Immature natural killer cell (primary cell): ENCODE measurements around the gene BACE2. TPM values are rescaled to one million over a fixed set of nuclear protein-coding genes. Genes with fewer than 3 reads are reported as not detected.

Source experiments
- DNase-seq, 3 donors: peaks; one replicate each; pipeline ENCODE4 v3.0.0; 2022; ENCODE audit warnings: mixed read lengths in 1 of 3
- H3K27ac Mint-ChIP-seq, 6 donors: one replicate each; pipeline ENCODE4 v1.8.0; 2020; ENCODE audit warnings: mixed read lengths in 6 of 6, mild to moderate bottlenecking in 5 of 6, inconsistent platforms in 4 of 6, moderate library complexity in 3 of 6
- H3K27me3 Mint-ChIP-seq, 3 donors: one replicate each; pipeline ENCODE4 v1.8.0; 2020 to 2021; ENCODE audit warnings: low read depth in 3 of 3, mild to moderate bottlenecking in 3 of 3, mixed read lengths in 3 of 3, moderate library complexity in 3 of 3, inconsistent platforms in 1 of 3
- H3K36me3 Mint-ChIP-seq, 3 donors: one replicate each; pipeline ENCODE4 v1.8.0; 2020; ENCODE audit warnings: mixed read lengths in 3 of 3, inconsistent platforms in 2 of 3, mild to moderate bottlenecking in 2 of 3
- H3K4me1 Mint-ChIP-seq, 2 donors: one replicate each; pipeline ENCODE4 v1.8.0; 2020; ENCODE audit warnings: inconsistent platforms in 2 of 2, mild to moderate bottlenecking in 2 of 2, mixed read lengths in 2 of 2, moderate library complexity in 1 of 2
- H3K4me3 Mint-ChIP-seq, 5 donors: one replicate each; pipeline ENCODE4 v1.8.0; 2020; ENCODE audit warnings: mild to moderate bottlenecking in 5 of 5, mixed read lengths in 5 of 5, inconsistent platforms in 3 of 5, moderate library complexity in 3 of 5
- H3K9me3 Mint-ChIP-seq, 6 donors: one replicate each; pipeline ENCODE4 v1.8.0; 2020; ENCODE audit warnings: mild to moderate bottlenecking in 6 of 6, mixed read lengths in 6 of 6, inconsistent platforms in 4 of 6, moderate library complexity in 3 of 6
- polyA plus RNA-seq, 3 donors: library from polyadenylated mRNA; unstranded; fragments of 300-500 nt; fragmentation: Illumina TruSeq; gene quantifications; one replicate each; pipeline ENCODE4 v1.2.3, GENCODE V29; 2021

The BACE2 gene
- polyA plus RNA-seq, 3 donors from 2014 or later = 0.82 to 2.1 TPM; not detected in 1

GRCh38 chr21:41317063-41317392, 149.1 kb downstream of the BACE2 start:
- Mint-ChIP-seq H3K9me3 (peaks cover 0 to 6% (median 0%) of the 10 kb centered on the region in 6 donors), H3K27me3 (peaks cover 6 to 20% (median 18%) of the 10 kb centered on the region in 3 donors), H3K4me3 (no peak overlapping the region), H3K36me3 (no peaks in the 10 kb centered on the region), H3K27ac (no peak overlapping the region), H3K4me1 (no peaks in the 10 kb centered on the region)
- no peak for DNase-seq

- Mint-ChIP-seq H3K4me3 (no peak overlapping the region), H3K4me1 (no peaks in the 10 kb centered on the region), H3K36me3 (no peaks in the 10 kb centered on the region), H3K27me3 (peaks cover 6 to 22% (median 18%) of the 10 kb centered on the region in 3 donors), H3K27ac (no peak overlapping the region), H3K9me3 (peaks cover 0 to 6% (median 0%) of the 10 kb centered on the region in 6 donors)
- no peak for DNase-seq
These were observed 149.5 kb downstream of the BACE2 start for GRCh38 chr21:41317458-41317857.

- peaks cover 0 to 6% (median 0%) of the 10 kb centered on the region in 6 donors for H3K9me3 Mint-ChIP-seq
- no peak overlapping the region for H3K27ac Mint-ChIP-seq
- H3K36me3 Mint-ChIP-seq = no peaks in the 10 kb centered on the region
- H3K4me3 Mint-ChIP-seq = no peak overlapping the region
- no peaks in the 10 kb centered on the region for H3K4me1 Mint-ChIP-seq
- DNase-seq = no peak
- H3K27me3 Mint-ChIP-seq = peaks cover 6 to 22% (median 18%) of the 10 kb centered on the region in 3 donors
These were observed 150.3 kb downstream of the BACE2 start for GRCh38 chr21:41318218-41318617.

- no peak overlapping the region for H3K4me3 Mint-ChIP-seq
- no peaks in the 10 kb centered on the region for H3K4me1 Mint-ChIP-seq
- no peaks in the 10 kb centered on the region for H3K36me3 Mint-ChIP-seq
- H3K27me3 Mint-ChIP-seq = peaks cover 6 to 22% (median 15%) of the 10 kb centered on the region in 3 donors
- H3K27ac Mint-ChIP-seq = no peak overlapping the region
- no peak for DNase-seq
- peaks cover 0 to 6% (median 0%) of the 10 kb centered on the region in 6 donors for H3K9me3 Mint-ChIP-seq
These were observed 151.3 kb downstream of the BACE2 start for GRCh38 chr21:41319273-41319672.

GRCh38 chr21:41321211-41321907, 153.4 kb downstream of the BACE2 start:
- Mint-ChIP-seq H3K4me3 (no peak overlapping the region), H3K27me3 (peaks cover 4 to 10% (median 8%) of the 10 kb centered on the region in 3 donors), H3K36me3 (no peaks in the 10 kb centered on the region), H3K27ac (no peak overlapping the region), H3K9me3 (peaks cover 0 to 2% (median 0%) of the 10 kb centered on the region in 6 donors), H3K4me1 (no peaks in the 10 kb centered on the region)
- DNase-seq = no peak

GRCh38 chr21:41321908-41322495, 154.0 kb downstream of the BACE2 start:
- Mint-ChIP-seq H3K4me3 (no peak overlapping the region), H3K27ac (no peak overlapping the region), H3K4me1 (no peaks in the 10 kb centered on the region), H3K36me3 (no peaks in the 10 kb centered on the region), H3K27me3 (peaks cover 4 to 10% (median 8%) of the 10 kb centered on the region in 3 donors), H3K9me3 (peaks cover 0 to 2% (median 0%) of the 10 kb centered on the region in 6 donors)
- no peak for DNase-seq

- Mint-ChIP-seq H3K4me1 (no peaks in the 10 kb centered on the region), H3K36me3 (no peaks in the 10 kb centered on the region)
These were observed 154.8 kb downstream of the BACE2 start for GRCh38 chr21:41322496-41323382.

GRCh38 chr21:41325138-41325912, 157.4 kb downstream of the BACE2 start:
- no peak for DNase-seq
- Mint-ChIP-seq H3K36me3 (no peaks in the 10 kb centered on the region), H3K4me1 (no peaks in the 10 kb centered on the region), H3K27ac (no peak overlapping the region), H3K27me3 (peaks cover 0 to 6% (median 4%) of the 10 kb centered on the region in 3 donors), H3K9me3 (no peaks in the 10 kb centered on the region), H3K4me3 (no peak overlapping the region)

More at GRCh38 chr21:41322496-41323382, 154.8 kb downstream of the BACE2 start:
- H3K27me3 Mint-ChIP-seq = peaks cover 0 to 8% (median 8%) of the 10 kb centered on the region in 3 donors
- no peaks in the 10 kb centered on the region for H3K9me3 Mint-ChIP-seq
- no peak overlapping the region for H3K4me3 Mint-ChIP-seq
- DNase-seq = no peak
- H3K27ac Mint-ChIP-seq = no peak overlapping the region

GRCh38 chr21:41326414-41327080, 158.6 kb downstream of the BACE2 start:
- DNase-seq = no peak
- Mint-ChIP-seq H3K9me3 (no peaks in the 10 kb centered on the region), H3K36me3 (no peaks in the 10 kb centered on the region), H3K27ac (no peak overlapping the region), H3K4me1 (no peaks in the 10 kb centered on the region), H3K4me3 (no peak overlapping the region), H3K27me3 (peaks cover 2 to 6% (median 4%) of the 10 kb centered on the region in 3 donors)

GRCh38 chr21:41327753-41328152, 159.8 kb downstream of the BACE2 start:
- DNase-seq = no peak
- no peak overlapping the region for H3K27ac Mint-ChIP-seq
- peaks cover 2 to 3% (median 3%) of the 10 kb centered on the region in 3 donors for H3K27me3 Mint-ChIP-seq
- H3K4me3 Mint-ChIP-seq = no peak overlapping the region
- H3K9me3 Mint-ChIP-seq = peaks cover 0 to 2% (median 0%) of the 10 kb centered on the region in 6 donors
- no peaks in the 10 kb centered on the region for H3K36me3 Mint-ChIP-seq
- no peaks in the 10 kb centered on the region for H3K4me1 Mint-ChIP-seq

- H3K36me3 Mint-ChIP-seq = peaks cover 0 to 2% (median 0%) of the 10 kb centered on the region in 3 donors
- DNase-seq = no peak
- H3K4me1 Mint-ChIP-seq = no peaks in the 10 kb centered on the region
- H3K27me3 Mint-ChIP-seq = peaks cover 3 to 7% (median 5%) of the 10 kb centered on the region in 3 donors
- peak overlapping the region in 1 of 6 donors; percentile 23 for H3K27ac Mint-ChIP-seq
- no peak overlapping the region for H3K4me3 Mint-ChIP-seq
- peaks cover 0 to 3% (median 2%) of the 10 kb centered on the region in 6 donors for H3K9me3 Mint-ChIP-seq
These were observed 161.0 kb downstream of the BACE2 start for GRCh38 chr21:41328660-41329607.
